H9 (cell line): ENCODE data around the gene IGF2BP3. TPM values are rescaled to one million over a fixed set of nuclear protein-coding genes. Genes with fewer than 3 reads are reported as not detected.
A peak's percentile ranks its signal among the peaks of the same experiment; 100 is the strongest.

Experiments used
- DNase-seq: peaks from one replicate; pipeline ENCODE4 v3.0.0-alpha.2; 2017
- H2AFZ ChIP-seq: one replicate; pipeline ENCODE4 v1.6.1; 2013; ENCODE audit warnings: mild to moderate bottlenecking, low read length, control low read depth, moderate library complexity
- H2AK5ac ChIP-seq: 2 replicates; pipeline ENCODE4 v1.6.1; 2013; ENCODE audit warnings: low read length, control low read depth, mixed read lengths; ENCODE audit not compliant: insufficient read length
- H2BK120ac ChIP-seq: one replicate; pipeline ENCODE4 v1.6.1; 2013; ENCODE audit warnings: low read depth, mild to moderate bottlenecking, low read length, control low read depth, inconsistent platforms; ENCODE audit not compliant: poor library complexity, severe bottlenecking
- H2BK12ac ChIP-seq: 2 replicates; pipeline ENCODE4 v1.6.1; 2013; ENCODE audit warnings: low read length, control low read depth, mixed read lengths, low read depth; ENCODE audit not compliant: insufficient read length
- H2BK15ac ChIP-seq: 2 replicates; pipeline ENCODE4 v1.6.1; 2013; ENCODE audit warnings: low read depth, low read length, control low read depth
- H2BK20ac ChIP-seq: one replicate; pipeline ENCODE4 v1.6.1; 2013; ENCODE audit warnings: low read depth, mild to moderate bottlenecking, low read length, control low read depth, inconsistent platforms; ENCODE audit not compliant: poor library complexity, severe bottlenecking
- H2BK5ac ChIP-seq: 2 replicates; pipeline ENCODE4 v1.6.1; 2013; ENCODE audit warnings: low read length, control low read depth, mixed read lengths; ENCODE audit not compliant: insufficient read length
- H3K14ac ChIP-seq: 2 replicates; pipeline ENCODE4 v1.6.1; 2013; ENCODE audit warnings: low read length, control low read depth; ENCODE audit not compliant: insufficient read depth
- H3K18ac ChIP-seq: 2 replicates; pipeline ENCODE4 v1.6.1; 2013; ENCODE audit warnings: low read depth, mild to moderate bottlenecking, mixed read lengths, low read length, control low read depth; ENCODE audit not compliant: insufficient read length
- H3K23ac ChIP-seq: 2 replicates; pipeline ENCODE4 v1.6.1; 2013; ENCODE audit warnings: low read length, control low read depth, mixed read lengths, low read depth; ENCODE audit not compliant: insufficient read length
- H3K23me2 ChIP-seq: 2 replicates; pipeline ENCODE4 v1.6.1; 2013; ENCODE audit warnings: low read depth, mild to moderate bottlenecking, mixed read lengths, low read length, control low read depth; ENCODE audit not compliant: insufficient read length, poor library complexity, severe bottlenecking
- H3K27ac ChIP-seq: 2 replicates; pipeline ENCODE4 v1.5.1; 2013; ENCODE audit warnings: low read length, control low read depth, mixed read lengths, low read depth; ENCODE audit not compliant: insufficient read length
- H3K27me3 ChIP-seq: 2 replicates; pipeline ENCODE4 v1.6.1; 2013; ENCODE audit warnings: low read length, control low read depth, inconsistent platforms; ENCODE audit not compliant: insufficient read depth
- H3K4ac ChIP-seq: 2 replicates; pipeline ENCODE4 v1.6.1; 2013; ENCODE audit warnings: low read depth, mild to moderate bottlenecking, control low read depth, inconsistent platforms, low read length, moderate library complexity
- H3K4me1 ChIP-seq: 2 replicates; pipeline ENCODE4 v1.6.1; 2013; ENCODE audit warnings: low read length, control low read depth, inconsistent platforms; ENCODE audit not compliant: insufficient read depth
- H3K4me2 ChIP-seq: 2 replicates; pipeline ENCODE4 v1.6.1; 2013; ENCODE audit warnings: low read length, control low read depth, mixed read lengths; ENCODE audit not compliant: insufficient read length, insufficient read depth
- H3K56ac ChIP-seq: 2 replicates; pipeline ENCODE4 v1.6.1; 2013; ENCODE audit warnings: low read depth, mild to moderate bottlenecking, mixed read lengths, low read length, control low read depth; ENCODE audit not compliant: insufficient read length
- H3K79me1 ChIP-seq: 2 replicates; pipeline ENCODE4 v1.6.1; 2013; ENCODE audit warnings: low read depth, mild to moderate bottlenecking, moderate library complexity, low read length, control low read depth, inconsistent platforms; ENCODE audit not compliant: insufficient read depth, poor library complexity, severe bottlenecking
- H3K79me2 ChIP-seq: 2 replicates; pipeline ENCODE4 v1.6.1; 2013; ENCODE audit warnings: low read length, control low read depth, inconsistent platforms; ENCODE audit not compliant: insufficient read depth
- H3K9ac ChIP-seq: 2 replicates; pipeline ENCODE4 v1.6.1; 2013; ENCODE audit warnings: low read length, control low read depth, mixed read lengths; ENCODE audit not compliant: insufficient read length; ENCODE audit errors: extremely low read depth
- H3K9me3 ChIP-seq: one replicate; pipeline ENCODE4 v1.6.1; 2013; ENCODE audit warnings: low read depth, low read length, inconsistent platforms; ENCODE audit not compliant: control insufficient read depth
- H3T11ph ChIP-seq: one replicate; pipeline ENCODE4 v1.6.1; 2013; ENCODE audit warnings: mild to moderate bottlenecking, low read length, control low read depth, inconsistent platforms
- H4K20me1 ChIP-seq: one replicate; pipeline ENCODE4 v1.6.1; 2013; ENCODE audit not compliant: control insufficient read depth, insufficient read length, insufficient read depth
- H4K5ac ChIP-seq: 2 replicates; pipeline ENCODE4 v1.6.1; 2013; ENCODE audit warnings: low read depth, mild to moderate bottlenecking, mixed read lengths, low read length, control low read depth; ENCODE audit not compliant: insufficient read length
- H4K8ac ChIP-seq: replicated peaks from 2 replicates; pipeline ENCODE4 v1.6.1; 2013; ENCODE audit warnings: low read length, control low read depth, mixed read lengths, low read depth; ENCODE audit not compliant: insufficient read length
- H4K91ac ChIP-seq: 2 replicates; pipeline ENCODE4 v1.6.1; 2013; ENCODE audit warnings: low read depth, mild to moderate bottlenecking, moderate library complexity, mixed read lengths, low read length, control low read depth; ENCODE audit not compliant: insufficient read length
- H3K27ac Mint-ChIP-seq, 3 experiments: 2 replicates in 2 of 3; 3 replicates in 1 of 3; pipeline ENCODE4 v1.8.0; 2020 to 2021; ENCODE audit warnings: mixed read lengths in 3 of 3, mild to moderate bottlenecking in 1 of 3, moderate library complexity in 1 of 3
- H3K27me3 Mint-ChIP-seq: 2 replicates; pipeline ENCODE4 v1.8.0; 2021; ENCODE audit warnings: low read depth, mild to moderate bottlenecking, moderate library complexity, mixed read lengths
- H3K36me3 Mint-ChIP-seq, 3 experiments: 2 replicates in 2 of 3; 3 replicates in 1 of 3; pipeline ENCODE4 v1.8.0; 2020 to 2021; ENCODE audit warnings: low read depth in 3 of 3, mixed read lengths in 3 of 3; ENCODE audit not compliant: insufficient read depth in 1 of 3
- H3K4me1 Mint-ChIP-seq, 2 experiments: 2 replicates each; pipeline ENCODE4 v1.8.0; 2020; ENCODE audit warnings: mixed read lengths in 2 of 2
- H3K4me3 Mint-ChIP-seq, 2 experiments: 2 replicates in 1 of 2; 3 replicates in 1 of 2; pipeline ENCODE4 v1.8.0; 2020 to 2021; ENCODE audit warnings: mild to moderate bottlenecking in 2 of 2, mixed read lengths in 2 of 2, moderate library complexity in 1 of 2
- H3K9me3 Mint-ChIP-seq, 2 experiments: 2 replicates in 1 of 2; 3 replicates in 1 of 2; pipeline ENCODE4 v1.8.0; 2020; ENCODE audit warnings: mild to moderate bottlenecking in 2 of 2, mixed read lengths in 2 of 2, moderate library complexity in 1 of 2
- CTCF ChIP-seq: fragments of 200-600 bp; sonication (generic); conservative IDR thresholded peaks from 3 replicates; pipeline ENCODE4 v1.8.0; 2021; ENCODE audit warnings: antibody characterized with exemption, mild to moderate bottlenecking
- WGBS: extraction: QIAGEN DNeasy Blood & Tissue Kit; methylation state at CpG from one replicate; pipeline ENCODE4 v1.1.7; 2013; ENCODE audit warnings: missing lambda C conversion rate, low lambda C conversion rate, mixed read lengths; ENCODE audit not compliant: insufficient read length; ENCODE audit errors: extremely low coverage; 5-methylcytosine and 5-hydroxymethylcytosine counted together
- total RNA-seq: library from RNA; stranded (reverse); gene quantifications from 2 replicates; pipeline ENCODE4 v1.2.1, GENCODE V29; 2021

Gene IGF2BP3
- total RNA-seq, 1 experiment from 2014 or later: 197 TPM

DNA sequence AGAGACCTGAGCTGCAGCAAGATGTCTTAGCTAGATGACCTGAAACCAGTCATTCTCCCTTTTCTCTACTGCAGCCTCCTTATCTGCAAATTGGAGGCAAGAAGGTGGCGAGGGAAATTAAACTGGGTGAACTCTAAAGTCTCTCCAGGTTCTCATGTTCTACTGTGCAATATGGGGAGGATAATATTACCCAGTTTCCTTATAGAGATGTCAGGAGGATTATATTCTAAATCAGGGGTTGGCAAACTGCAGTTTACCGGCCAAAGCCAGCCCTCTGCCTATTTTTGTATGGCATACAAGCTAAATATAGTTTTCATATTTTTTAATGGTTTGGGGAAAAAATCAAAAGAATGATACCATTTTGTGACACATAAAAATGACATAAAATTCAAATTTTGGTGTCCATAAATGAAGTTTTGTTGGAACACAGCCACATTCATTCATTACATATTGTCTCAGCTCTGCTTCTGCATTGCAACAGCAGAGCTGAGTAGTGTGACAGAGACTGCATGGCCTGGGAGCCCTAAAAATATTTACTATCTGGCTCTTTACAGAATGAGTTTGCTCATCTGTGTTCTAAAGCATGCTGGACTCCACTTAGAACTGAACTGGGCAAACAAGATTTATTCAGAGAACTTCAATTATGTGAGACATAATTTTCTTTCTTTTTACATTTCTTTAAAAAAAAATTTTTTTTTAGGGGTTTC is 190.3 kb downstream of the IGF2BP3 start:
- Mint-ChIP-seq H3K27me3 (no peaks in the 10 kb centered on the region), H3K4me3 (no peak overlapping the region), H3K36me3 (no peaks in the 10 kb centered on the region), H3K4me1 (peaks cover 0 to 4% of the 10 kb centered on the region in 2 experiments; a peak in 2 of 4 replicates), H3K27ac (0 out of 7 replicates have a peak overlapping the region, but pooled peaks of 1 of the 3 experiments have one; percentile 11), H3K9me3 (no peaks in the 10 kb centered on the region)
- WGBS: no CpG with 5 or more reads among the region's 2 CpGs
- Histone ChIP-seq H3K14ac (no peak overlapping the region), H3K18ac (no peak overlapping the region), H3K56ac (no peak overlapping the region), H4K91ac (no peak overlapping the region), H3K79me2 (no peaks in the 10 kb centered on the region), H2AFZ (no peak overlapping the region), H3K27ac (no peak overlapping the region), H3K9ac (no peak overlapping the region), H2BK20ac (no peak overlapping the region), H2BK5ac (no peak overlapping the region), H4K5ac (no peak overlapping the region), H3K4ac (no peak overlapping the region), H2BK15ac (no peak overlapping the region), H3K23ac (no peak overlapping the region), H3K23me2 (no peaks in the 10 kb centered on the region), H4K8ac (no peak overlapping the region), H2BK12ac (no peak overlapping the region), H3K27me3 (no peaks in the 10 kb centered on the region), H2AK5ac (no peak overlapping the region), H3K4me2 (no peak overlapping the region), H4K20me1 (no peaks in the 10 kb centered on the region), H3T11ph (no peak overlapping the region), H3K79me1 (no peaks in the 10 kb centered on the region), H3K9me3 (no peaks in the 10 kb centered on the region), H2BK120ac (no peak overlapping the region), H3K4me1 (no peaks in the 10 kb centered on the region)
- DNase-seq: no peak
- TF ChIP-seq CTCF: no peak
